GM19438 (cell line): ENCODE results near the gene PARD6B.
"Not testable (repeated sequence)": the region's sequence is repeated elsewhere in the genome, so short reads cannot be mapped to it uniquely, and the experiment has no call there.

Source experiments
- ATAC-seq: cut with Tn5 transposase; IDR thresholded peaks from one replicate; pipeline ENCODE4 v1.9.1; 2021; ENCODE audit warnings: low read depth; ENCODE audit not compliant: unreplicated experiment

Gene PARD6B

GRCh38 chr20:50768991-50769390 is 37.6 kb downstream of the PARD6B start:
- ATAC-seq = not testable (repeated sequence)

DNA sequence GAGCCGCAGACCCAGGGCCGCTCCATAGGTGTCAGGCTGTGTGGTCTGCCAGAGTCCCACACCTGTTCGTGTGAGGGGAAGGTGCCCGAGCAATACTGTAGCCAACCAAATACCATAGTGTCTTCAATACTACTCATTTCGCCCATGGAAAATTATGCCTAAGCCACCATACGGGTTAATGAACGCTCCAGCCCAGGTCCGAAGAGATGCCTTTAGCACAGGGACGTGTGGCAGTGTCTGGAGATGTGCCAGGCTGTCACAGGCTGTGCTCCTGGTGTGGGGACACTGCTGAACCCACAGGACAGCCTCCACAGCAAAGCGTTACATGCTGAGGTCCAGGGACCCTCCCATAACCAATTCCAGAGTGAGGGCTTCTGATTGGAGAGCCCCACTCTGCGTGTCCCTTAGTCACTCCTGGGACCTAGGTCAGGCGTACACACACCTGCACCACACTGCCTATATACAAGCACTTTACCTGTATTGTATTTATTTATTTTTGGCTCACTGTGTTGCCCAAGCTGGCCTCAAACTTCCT is 38.2 kb downstream of the PARD6B start:
- not testable (repeated sequence) for ATAC-seq

DNA sequence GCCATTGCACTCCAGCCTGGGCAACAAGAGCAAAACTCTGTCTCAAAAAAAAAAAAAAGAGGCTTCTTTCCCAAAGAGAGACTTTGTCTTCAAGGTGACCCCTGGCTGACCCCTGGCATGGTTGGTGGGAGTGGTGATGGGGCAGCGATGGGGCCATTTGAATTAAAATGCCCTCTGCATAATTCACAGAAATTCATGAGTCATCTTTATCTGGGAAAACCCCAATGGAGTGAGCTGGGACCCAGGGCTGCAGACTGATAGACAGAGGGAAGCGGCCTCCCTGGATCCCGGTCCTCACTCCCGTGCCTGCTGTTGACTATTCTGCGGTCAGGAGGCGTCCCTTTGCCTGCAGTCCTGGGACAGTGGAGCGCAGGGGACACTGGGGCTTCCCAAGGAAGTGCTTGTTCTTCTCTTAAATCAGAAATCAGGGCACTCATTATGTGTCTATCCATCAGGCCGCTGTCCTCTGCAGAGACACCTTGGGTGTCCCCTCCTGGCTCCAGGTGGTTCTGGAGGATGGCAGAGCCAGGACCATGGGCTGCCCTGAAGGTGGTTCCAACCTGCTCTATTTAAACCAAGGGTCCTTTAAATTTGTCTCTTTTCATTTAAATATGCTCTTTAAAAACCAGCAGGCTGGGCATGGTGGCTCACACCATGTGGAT is 40.2 kb downstream of the PARD6B start:
- ATAC-seq = not testable (repeated sequence)

GRCh38 chr20:50772420-50773185 is 41.2 kb downstream of the PARD6B start:
- no peak for ATAC-seq

DNA sequence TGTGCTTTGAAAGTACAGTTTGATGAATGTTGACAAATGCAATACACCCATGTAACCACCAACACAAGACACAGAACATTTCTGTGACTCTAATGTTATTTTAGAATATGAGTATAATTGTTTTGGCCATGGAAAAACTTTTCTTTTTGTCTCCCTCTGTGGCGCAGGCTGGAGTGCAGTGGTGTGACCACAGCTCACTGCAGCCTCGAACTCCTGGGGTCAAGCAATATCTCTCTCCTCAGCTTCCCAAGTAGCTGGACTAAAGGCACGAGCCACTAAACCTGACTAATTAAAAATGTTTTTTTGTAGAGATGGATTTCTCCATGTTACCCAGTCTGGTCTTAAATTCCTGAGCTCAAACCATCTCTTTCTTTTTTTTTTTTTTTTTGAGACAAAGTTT is 43.1 kb downstream of the PARD6B start:
- ATAC-seq = no peak

DNA sequence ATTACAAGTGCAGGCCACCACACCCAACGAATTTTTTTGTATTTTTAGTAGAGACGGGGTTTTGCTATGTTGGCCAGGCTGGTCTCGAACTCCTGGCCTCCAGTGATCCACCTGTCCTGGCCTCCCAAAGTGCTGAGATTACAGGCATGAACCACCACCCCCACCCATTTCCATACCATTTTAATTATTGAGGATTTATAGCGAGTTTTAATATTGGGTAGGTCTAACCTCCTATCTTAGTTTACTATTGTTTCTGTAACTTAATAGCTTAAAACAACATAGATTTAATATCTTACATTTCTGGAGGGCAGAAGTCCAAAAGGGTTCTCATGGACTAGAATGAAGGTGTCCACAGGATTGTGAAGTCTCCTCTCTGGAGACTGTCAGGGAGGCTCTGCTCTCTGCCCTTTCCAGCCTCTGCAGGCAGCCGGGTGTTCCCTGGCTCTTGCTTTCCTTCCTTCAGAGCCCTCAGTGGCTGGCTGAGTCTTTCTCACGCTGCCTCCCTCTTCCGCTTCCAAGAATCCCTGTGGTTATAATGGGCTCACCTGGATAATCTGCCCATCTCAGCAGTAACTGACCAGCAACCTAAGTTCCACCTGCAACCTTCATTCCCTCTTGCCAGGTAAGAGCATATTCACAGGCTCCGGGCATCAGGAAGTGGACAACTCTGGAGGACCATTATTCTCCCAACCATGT is 44.9 kb downstream of the PARD6B start:
- no peak for ATAC-seq

DNA sequence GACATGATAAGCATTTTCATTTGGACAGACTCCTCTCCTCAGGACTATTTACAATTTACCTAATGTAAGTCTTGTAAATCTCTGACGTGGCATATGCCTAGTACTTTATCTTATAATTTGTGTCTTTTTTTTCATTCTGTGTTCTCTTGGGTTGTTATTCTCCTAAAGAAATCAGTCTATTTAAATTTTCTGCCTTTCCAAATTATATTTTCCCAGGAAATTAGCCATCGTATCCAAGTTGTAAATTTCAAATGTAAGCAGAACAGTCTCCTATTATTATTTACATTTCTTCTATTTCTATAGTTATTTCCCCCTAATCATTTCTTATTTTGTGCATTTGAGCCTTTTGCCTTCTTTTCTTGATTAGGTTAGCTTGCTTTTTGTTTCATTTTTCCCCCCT is 46.0 kb downstream of the PARD6B start:
- no peak for ATAC-seq

DNA sequence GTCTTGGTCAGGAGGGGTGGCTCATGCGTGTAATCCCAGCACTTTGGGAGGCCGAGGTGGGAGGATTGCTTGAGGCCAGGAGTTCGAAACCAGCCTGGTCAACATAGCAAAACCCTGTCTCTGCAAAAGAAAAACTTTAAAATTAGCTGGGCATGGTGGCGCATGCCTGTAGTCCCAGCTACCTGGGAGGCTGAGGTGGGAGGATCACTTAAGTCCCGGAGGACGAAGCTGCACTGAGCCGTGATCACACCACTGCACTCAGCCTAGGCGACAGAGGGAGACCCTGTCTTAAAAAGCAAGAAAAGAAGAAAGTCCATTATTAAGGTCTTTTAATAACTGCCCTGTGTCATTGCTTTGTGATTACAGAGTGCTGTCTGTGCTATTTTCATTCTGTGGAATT is 47.6 kb downstream of the PARD6B start:
- ATAC-seq = not testable (repeated sequence)

- no peak for ATAC-seq
Measured at GRCh38 chr20:50783390-50783789, 52.0 kb downstream of the PARD6B start.

GRCh38 chr20:50783903-50784302 is 52.5 kb downstream of the PARD6B start:
- no peak for ATAC-seq

DNA sequence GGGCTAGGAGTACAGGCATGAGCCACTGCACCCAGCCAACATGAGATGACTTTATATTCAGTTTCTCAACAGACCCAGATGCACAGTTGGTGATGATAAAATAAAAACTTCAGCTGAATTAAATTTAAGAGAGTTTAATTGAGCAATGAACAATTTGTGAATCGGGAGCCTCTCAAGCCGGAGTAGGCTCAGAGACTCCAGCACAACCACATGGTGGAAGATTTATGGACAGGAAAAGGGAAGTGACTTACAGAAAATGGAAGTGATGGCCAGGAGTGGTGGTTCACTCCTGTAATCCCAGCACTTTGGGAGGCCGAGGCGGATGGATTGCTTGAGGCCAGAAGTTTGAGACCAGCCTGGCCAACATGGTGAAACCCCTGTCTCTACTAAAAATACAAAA is 53.1 kb downstream of the PARD6B start:
- ATAC-seq = no peak

DNA sequence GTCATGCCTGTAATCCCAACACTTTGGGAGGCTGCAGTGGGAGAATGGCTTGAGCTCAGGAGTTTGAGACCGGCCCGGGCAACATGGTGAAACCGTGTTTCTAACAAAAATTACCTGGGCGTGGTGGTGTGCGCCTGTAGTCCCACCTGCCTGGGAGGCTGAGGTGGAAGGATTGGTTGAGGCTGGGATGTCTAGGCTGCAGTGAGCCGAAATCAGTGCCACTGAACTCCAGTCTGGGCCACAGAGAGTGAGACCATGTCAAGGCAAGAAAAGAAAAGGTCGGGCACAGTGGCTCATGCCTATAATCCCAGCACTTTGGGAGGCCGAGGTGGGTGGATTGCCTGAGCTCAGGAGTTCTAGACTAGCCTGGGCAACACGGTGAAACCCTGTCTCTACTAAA is 55.3 kb downstream of the PARD6B start:
- ATAC-seq = no peak

GRCh38 chr20:50787181-50787580 is 55.8 kb downstream of the PARD6B start:
- ATAC-seq = no peak

DNA sequence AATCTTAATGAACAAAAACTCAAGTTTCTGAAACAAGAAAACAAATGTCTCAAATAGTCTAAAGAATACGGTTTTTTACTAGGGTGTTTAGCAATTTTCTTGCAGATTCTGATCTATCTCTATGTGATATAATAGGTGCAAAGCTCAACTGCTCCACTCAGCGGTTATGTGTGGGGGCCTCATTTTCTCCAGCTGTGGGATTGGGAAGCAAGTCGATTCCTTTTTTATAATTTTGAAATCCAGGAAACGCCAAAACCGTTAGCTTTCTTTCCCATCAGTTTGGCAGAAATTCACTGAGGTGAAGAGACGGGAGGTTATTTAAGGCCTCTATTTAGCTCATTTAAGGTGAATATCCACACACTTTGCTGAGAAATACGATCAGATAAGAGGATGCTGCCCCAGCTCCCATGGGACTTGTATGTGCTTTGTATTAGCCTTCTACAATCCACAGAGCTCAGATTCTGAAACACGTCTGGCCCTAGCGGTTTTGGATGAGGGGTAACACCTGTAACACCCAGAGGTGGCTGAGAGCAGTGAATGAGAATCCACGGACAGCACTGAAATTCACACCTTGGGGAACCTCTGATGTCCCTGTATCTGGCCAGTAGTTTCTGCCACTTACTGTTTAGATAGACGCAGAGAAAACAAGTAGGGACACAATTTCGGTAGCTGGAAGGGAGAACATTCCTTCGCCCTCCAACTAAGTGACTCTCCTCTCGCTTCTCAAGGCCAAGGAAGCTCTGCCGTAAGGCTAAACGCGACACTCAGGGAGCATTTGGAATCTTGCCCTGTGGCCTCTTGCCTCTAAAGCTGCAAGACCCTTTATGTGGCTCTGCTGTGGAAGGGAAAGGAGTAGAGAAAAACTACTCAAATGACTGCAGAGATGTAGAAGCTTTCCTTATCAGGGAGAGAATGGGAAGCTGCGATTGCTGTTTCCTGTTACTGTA is 56.9 kb downstream of the PARD6B start:
- ATAC-seq = no peak

- no peak for ATAC-seq
Measured at GRCh38 chr20:50789968-50790650, 58.7 kb downstream of the PARD6B start.

DNA sequence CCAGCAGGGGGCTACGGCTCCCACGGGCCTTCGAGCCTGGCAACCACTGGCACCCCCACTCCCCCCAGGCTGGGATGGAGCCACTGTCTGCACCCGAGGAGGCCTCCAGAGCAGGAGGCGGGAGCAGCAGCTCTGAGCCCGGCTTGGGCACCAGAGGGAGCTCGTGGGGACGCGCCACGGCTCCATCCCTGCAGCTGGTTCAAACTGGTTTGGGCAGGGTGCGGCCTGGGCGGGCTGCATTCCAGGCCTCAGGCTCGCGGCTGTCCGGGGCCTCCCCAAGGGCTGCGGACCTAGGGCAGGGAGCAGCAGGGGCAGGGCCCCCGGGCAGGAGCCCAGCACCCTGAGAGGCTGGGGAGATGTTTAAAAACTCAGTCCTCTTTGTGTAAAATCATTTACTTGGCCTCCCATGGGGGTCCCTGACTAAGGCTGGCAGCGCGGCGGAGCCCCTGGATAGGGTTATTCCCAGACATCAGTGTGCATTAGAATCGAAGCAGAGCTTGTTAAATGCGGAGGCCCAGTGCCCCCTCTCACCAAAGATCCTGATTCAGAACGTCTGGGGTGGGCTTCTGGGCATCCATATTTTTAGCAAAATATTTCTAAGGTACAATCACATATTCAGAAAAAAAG is 59.4 kb downstream of the PARD6B start:
- peak; percentile 61 for ATAC-seq

GRCh38 chr20:50792708-50793574 is 61.6 kb downstream of the PARD6B start:
- no peak for ATAC-seq

DNA sequence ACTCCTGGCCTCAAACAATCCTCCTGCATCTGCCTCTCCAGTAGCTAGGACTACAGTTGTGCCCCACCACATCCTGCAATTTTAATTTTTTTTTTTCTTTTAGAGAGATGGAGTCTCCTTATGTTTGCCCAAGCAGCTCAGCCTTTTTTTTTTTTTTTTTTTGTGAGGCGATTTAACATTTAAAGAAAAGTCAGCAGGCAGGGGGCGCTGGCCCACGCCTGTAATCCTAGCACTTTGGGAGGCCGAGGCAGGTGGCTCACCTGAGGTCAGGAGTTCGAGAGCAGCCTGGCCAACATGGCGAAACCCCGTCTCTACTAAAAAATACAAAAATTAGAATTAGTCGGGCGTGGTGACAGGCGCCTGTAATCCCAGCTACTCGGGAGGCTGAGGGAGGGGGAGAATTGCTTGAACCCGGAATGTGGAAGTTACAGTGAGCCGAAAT is 62.2 kb downstream of the PARD6B start:
- ATAC-seq = not testable (repeated sequence)
